MG63 (cell line): Measurements from ENCODE around the gene SGO2. TPM values are rescaled to one million over a fixed set of nuclear protein-coding genes. Genes with fewer than 3 reads are reported as not detected.

ENCODE experiments used
- DNase-seq: peaks from one replicate; pipeline ENCODE4 v3.0.0-alpha.2; 2020
- H3K27me3 ChIP-seq: fragments of 250-450 bp; sonication (Bioruptor Pico); 2 replicates; pipeline ENCODE4 v1.5.1; 2020; ENCODE audit warnings: mild to moderate bottlenecking, moderate library complexity
- H3K36me3 ChIP-seq: fragments of 250-450 bp; sonication (Bioruptor Pico); 2 replicates; pipeline ENCODE4 v1.5.1; 2020; ENCODE audit warnings: mild to moderate bottlenecking, moderate library complexity
- H3K4me3 ChIP-seq: fragments of 250-450 bp; sonication (Bioruptor Pico); 2 replicates; pipeline ENCODE4 v1.5.1; 2020; ENCODE audit warnings: mild to moderate bottlenecking, moderate library complexity
- H3K9me3 ChIP-seq: fragments of 250-450 bp; sonication (Bioruptor Pico); 2 replicates; pipeline ENCODE4 v1.5.1; 2020; ENCODE audit warnings: mild to moderate bottlenecking, moderate library complexity
- total RNA-seq: library from RNA; depleted of rRNA; stranded (reverse); fragments of >200 nt; shearing (Covaris generic); gene quantifications from 2 replicates; pipeline ENCODE4 v1.2.3, GENCODE V29; 2014; ENCODE audit warnings: low replicate concordance

The SGO2 gene
- total RNA-seq, 1 experiment from 2014 or later, result 6.3 TPM

DNA sequence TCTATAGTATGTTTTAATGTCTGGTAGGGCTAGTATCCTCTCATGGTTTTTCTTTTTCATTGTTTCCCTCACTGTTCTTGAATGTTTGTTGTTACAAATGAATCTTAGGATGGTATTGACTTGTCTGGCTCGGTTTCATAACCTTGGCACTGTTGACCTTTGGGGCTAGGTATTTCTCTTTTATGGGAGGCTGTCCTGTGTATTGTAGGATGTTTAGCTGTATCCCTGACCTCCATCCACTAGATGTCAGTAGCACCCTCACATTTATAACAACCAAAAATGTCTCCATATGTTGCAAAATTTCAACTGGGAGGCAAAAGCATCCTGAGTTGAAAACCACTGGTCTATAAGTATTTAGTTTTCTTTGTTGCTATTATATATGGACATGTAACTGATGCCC lies 52.8 kb downstream of the SGO2 start:
- H3K4me3 ChIP-seq, result no peak overlapping the region
- DNase-seq, result no peak
- peaks cover 8% of the 10 kb centered on the region for H3K36me3 ChIP-seq
- H3K9me3 ChIP-seq, result no peaks in the 10 kb centered on the region
- no peaks in the 10 kb centered on the region for H3K27me3 ChIP-seq

DNA sequence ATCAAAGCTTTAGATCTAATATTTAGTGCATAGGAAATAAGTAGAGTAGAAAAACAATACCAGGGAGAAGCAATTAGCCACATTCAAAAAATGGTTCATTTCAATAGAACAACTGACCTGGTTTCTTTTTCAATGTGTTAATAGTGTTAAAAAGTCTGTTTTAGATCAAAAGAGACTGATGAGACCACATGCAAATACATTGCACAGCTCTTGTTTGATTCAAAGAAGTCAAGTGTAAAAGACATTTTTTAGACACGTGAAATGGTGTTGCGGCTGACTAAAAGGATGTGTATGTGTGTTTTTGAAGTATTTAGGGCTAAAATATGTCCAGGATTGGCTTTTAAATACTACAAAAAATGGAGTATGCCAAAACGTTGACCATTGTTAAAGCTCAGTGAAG lies 58.6 kb downstream of the SGO2 start:
- DNase-seq, result no peak
- Histone ChIP-seq H3K9me3 (no peaks in the 10 kb centered on the region), H3K36me3 (0 out of 2 replicates have a peak, but pooled peaks cover 2% of the 10 kb centered on the region), H3K4me3 (no peak overlapping the region), H3K27me3 (no peaks in the 10 kb centered on the region)

DNA sequence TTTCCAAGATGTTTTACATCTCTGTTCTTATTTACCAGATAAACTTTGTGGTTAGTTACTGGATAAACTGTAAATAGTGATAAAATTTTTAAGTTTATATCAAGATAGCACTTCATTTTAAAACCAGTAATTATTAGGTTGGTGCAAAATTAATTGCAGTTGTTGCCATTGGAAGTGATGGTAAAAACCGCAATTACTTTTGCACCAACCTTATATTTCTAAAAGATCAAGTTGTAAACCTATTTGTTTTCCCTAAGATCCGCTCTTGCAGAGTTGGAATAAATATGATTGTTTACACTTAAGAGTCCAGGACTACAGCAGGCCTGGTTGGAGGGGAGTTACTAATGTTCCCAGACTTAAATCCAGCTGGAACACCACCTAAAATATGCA lies 59.3 kb downstream of the SGO2 start:
- Histone ChIP-seq H3K27me3 (no peaks in the 10 kb centered on the region), H3K4me3 (no peak overlapping the region), H3K36me3 (0 out of 2 replicates have a peak, but pooled peaks cover 2% of the 10 kb centered on the region), H3K9me3 (no peaks in the 10 kb centered on the region)
- DNase-seq, result no peak

DNA sequence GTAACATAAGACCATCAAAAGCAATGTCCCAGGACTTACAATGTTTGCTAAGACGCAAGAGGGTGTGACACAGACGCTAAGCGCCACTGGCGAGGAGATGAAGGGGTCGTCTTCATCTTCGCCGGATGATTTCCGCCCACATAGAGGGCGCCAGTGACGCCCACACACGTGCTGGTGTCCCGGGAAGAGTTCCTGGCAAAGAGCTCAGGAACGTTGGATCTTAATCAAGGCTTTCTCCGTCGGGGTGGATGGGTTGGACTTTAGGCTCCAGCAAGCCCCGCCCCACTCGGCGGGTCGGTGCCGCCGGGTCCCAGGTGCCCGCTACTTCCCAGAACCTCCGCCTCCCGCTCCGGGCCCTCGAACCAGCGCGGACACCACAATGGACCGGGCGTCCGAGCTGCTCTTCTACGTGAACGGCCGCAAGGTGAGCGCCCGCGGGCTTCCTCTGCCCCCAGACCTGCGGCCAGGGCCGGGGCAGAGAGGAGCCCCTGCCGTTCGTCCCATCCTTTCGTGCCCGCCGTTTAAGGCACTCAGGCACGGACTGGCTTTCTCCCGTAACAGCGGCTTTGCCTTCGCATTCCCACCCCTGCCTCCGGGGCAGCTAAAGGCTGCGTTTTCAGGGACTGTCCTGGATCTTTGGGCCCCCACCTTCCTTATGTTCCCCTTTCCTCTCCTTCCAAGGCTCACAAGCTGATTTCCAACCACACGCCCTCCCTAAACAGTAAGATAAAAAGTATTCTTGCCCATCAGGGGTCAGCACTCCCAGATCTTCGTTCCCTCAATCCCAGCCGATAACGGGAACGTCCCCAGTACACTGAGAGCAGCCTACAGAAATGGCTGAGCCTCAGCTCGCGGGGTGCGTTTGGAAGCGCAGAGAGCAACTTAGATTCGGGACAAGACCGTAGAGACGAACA lies 60.0 kb downstream of the SGO2 start, which contains the start of gene AOX1:
Gene AOX1 (plus strand): TSS at position 285 of the 914 bp plus-strand sequence. CDS start 95 bp downstream, at position 380.
- DNase-seq, result peak; percentile 23
- H3K36me3 ChIP-seq, result 0 out of 2 replicates have a peak, but pooled peaks cover 2% of the 10 kb centered on the region
- no peaks in the 10 kb centered on the region for H3K27me3 ChIP-seq
- no peak within 1 kb of the TSS for H3K4me3 ChIP-seq
- no peaks in the 10 kb centered on the region for H3K9me3 ChIP-seq

DNA sequence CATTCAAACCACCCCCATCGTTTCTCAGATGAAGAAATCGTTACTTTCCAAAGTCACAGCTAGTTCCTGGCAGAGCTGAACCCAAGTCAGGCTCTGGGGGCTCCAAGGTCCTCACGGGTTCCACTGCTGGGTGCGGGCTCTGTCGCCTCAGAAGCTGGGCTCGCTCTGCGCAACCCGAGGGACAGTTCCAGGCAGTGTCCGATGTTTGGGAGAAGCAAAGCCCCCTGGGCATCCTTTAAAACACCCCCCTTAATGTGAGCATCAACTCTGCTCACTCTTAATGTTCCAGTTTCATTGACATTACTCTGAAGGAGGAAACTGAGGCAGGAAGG lies 60.6 kb downstream of the SGO2 start:
- H3K9me3 ChIP-seq, result no peaks in the 10 kb centered on the region
- H3K36me3 ChIP-seq, result 0 out of 2 replicates have a peak, but pooled peaks cover 2% of the 10 kb centered on the region
- no peak overlapping the region for H3K4me3 ChIP-seq
- no peaks in the 10 kb centered on the region for H3K27me3 ChIP-seq
- no peak for DNase-seq

DNA sequence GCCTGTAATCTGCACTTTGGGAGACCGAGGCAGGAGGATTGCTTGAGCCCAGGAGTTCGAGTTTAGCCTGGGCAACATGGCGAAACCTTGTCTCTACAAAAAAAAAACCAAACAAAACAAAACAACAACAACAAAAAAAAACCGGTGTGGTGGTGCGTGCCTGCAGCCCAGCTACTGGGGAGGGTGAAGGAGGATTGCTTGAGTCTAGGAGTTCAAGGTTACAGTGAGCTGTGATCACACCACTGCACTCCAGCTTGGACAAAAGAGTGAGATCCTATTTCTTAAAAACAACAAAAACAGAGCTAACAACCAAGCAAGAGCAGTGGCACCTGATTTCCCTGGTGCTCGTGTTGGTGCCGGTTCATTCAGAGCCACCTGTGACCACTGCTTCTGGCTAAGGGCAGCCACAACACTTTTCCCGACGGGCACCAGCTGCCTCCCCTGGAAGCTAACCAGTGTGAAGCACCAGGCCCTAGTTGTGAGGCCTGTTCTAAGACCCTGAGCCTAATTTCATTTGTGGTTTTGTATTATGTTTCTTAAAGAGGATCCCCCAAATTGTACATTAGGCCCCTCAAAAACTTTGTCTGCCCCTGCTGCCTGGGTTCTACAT lies 61.1 kb downstream of the SGO2 start:
- H3K36me3 ChIP-seq, result 0 out of 2 replicates have a peak, but pooled peaks cover 2% of the 10 kb centered on the region
- no peak overlapping the region for H3K4me3 ChIP-seq
- H3K27me3 ChIP-seq, result no peaks in the 10 kb centered on the region
- DNase-seq, result no peak
- H3K9me3 ChIP-seq, result no peaks in the 10 kb centered on the region

DNA sequence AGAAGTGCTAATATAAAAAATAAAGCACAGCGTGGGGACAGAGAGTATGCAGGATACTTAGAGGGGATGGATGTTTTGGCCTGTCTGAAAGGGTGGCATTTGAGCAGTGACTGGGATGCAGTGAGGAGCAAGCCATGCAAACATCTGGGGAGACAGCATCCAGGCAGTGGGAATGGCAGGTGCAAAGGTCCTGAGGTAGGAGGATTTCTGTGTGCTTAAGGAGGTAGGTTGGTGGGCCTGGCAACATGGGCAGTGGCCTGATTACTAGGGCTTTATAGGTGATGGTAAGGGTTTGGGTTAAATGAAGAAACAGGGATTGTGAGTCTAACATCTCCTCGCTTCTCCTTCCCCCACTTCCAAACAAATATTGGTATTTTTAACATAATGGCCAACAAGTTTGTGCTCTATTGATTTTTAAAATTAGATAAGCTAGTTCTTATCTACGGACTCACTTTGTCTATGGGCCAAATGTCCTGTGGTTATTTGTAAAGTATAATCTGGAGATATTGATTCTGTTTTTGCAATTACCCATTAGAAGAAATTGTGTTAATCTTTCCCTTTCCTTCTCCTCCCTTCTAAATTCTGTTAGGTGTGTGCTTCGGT lies 62.2 kb downstream of the SGO2 start:
- DNase-seq, result no peak
- H3K36me3 ChIP-seq, result 0 out of 2 replicates have a peak, but pooled peaks cover 2% of the 10 kb centered on the region
- H3K4me3 ChIP-seq, result no peak overlapping the region
- H3K9me3 ChIP-seq, result no peaks in the 10 kb centered on the region
- no peaks in the 10 kb centered on the region for H3K27me3 ChIP-seq

DNA sequence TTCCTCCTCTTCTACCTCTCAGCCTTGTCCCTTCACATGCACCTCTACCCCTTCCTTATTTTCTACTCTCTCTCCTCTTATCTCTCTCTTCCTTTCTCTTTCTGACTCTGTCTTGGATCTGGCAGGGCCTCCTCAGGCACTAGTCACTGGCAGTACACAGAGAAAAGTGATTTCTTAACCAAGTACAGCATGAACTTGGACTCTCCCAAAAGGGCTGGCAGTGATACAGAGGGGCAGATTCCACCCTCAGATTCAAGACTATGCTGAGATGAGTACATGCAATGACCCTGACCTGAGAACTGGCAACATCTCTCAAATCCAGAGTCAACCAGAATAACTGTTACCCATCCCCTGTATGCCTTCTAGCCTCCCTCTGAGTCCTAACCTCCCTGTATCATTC lies 64.1 kb downstream of the SGO2 start:
- Histone ChIP-seq H3K36me3 (no peaks in the 10 kb centered on the region), H3K27me3 (no peaks in the 10 kb centered on the region), H3K4me3 (no peak overlapping the region), H3K9me3 (no peaks in the 10 kb centered on the region)
- DNase-seq, result peak; percentile 80

DNA sequence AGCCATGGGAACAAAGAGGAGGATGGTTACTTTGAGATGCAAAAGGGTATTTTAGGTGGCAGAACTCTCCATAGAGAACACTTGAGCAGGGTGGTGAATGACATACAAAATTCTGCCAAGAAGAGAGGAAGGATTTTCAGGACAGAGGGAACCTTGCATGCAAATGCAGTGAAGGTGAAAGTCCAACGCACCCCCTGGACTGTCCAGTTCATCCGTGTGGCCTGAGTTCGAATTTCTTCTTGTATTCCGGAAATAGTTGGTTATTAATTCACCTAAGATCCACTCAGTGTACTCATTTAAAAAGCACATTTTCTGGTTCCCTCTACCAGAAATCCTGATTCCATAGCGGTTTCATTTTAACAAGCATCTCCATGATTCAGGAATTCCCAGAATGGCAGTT lies 65.3 kb downstream of the SGO2 start:
- Histone ChIP-seq H3K4me3 (no peak overlapping the region), H3K27me3 (no peaks in the 10 kb centered on the region), H3K36me3 (no peaks in the 10 kb centered on the region), H3K9me3 (no peaks in the 10 kb centered on the region)
- DNase-seq, result no peak

DNA sequence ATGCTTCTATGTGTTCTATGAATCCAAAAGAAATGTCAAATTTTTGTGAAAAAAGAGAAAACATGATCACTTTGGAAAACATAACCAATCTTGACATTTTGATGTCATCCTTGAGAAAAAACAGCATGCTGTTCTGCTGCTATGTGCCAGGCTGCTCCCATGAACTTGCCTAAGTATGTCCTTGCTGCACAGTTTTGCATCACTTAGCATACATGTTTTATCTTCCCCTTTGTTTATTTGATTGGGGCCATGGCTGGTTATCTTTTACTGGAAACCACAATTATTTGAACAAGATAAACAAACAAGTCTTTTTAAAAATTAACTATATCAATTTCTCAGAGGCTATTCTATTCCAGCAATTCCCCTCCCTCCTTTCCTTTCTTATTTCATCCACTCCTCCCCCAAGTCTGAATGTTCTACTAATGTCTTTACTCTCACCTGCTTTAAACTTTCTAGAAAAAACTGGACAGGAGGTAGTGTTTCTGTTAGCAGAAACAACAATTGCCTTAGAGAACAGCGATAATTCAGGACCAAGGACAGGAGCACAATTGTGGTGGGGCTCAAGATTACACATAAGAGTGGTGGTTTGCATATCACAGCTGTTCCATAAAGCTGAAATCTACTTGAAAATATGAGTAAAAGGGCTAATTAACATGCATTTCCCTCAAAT lies 66.5 kb downstream of the SGO2 start:
- H3K36me3 ChIP-seq, result no peaks in the 10 kb centered on the region
- no peak for DNase-seq
- H3K27me3 ChIP-seq, result no peaks in the 10 kb centered on the region
- H3K4me3 ChIP-seq, result no peak overlapping the region
- H3K9me3 ChIP-seq, result no peaks in the 10 kb centered on the region

DNA sequence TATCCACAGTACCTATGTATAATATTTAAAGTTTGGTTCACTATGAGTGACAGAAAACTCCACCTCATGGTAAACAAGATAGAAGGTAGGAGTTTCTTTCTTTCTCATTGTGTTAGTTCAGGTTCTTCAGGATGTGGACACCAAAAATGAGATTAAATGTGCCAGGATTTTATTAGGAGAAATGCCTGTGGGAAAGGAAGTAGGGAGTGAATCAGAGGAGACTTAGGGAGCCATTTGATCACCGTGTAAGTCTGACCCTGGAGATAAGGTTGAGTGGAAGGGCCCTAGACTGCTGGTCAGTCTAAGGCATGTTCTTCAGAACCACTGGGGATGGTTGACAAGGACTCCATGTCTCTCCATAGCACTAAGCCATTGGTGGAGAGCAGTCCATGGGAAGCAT lies 67.9 kb downstream of the SGO2 start:
- Histone ChIP-seq H3K36me3 (no peaks in the 10 kb centered on the region), H3K4me3 (no peak overlapping the region), H3K9me3 (no peaks in the 10 kb centered on the region), H3K27me3 (no peaks in the 10 kb centered on the region)
- no peak for DNase-seq

DNA sequence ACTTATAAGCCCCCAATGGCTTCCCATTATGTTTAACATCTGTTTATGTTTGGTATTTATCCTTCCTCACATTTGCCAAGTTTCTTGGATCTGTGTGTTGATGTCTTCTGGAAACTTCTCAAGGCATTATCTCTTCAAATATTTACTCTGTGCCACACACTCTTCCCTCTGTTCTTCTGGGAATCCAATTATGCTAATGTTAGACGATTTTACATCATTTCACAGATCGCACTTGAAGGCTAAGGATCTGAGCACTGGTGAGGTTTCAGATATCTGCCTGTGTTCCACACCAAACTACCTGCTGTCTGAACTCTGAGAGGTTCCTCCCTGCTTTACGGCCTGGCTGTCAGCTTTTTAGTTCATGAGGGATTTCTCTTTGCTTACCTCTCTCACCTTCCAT lies 69.9 kb downstream of the SGO2 start:
- no peaks in the 10 kb centered on the region for H3K36me3 ChIP-seq
- H3K4me3 ChIP-seq, result no peak overlapping the region
- H3K27me3 ChIP-seq, result no peaks in the 10 kb centered on the region
- no peak for DNase-seq
- H3K9me3 ChIP-seq, result no peaks in the 10 kb centered on the region

DNA sequence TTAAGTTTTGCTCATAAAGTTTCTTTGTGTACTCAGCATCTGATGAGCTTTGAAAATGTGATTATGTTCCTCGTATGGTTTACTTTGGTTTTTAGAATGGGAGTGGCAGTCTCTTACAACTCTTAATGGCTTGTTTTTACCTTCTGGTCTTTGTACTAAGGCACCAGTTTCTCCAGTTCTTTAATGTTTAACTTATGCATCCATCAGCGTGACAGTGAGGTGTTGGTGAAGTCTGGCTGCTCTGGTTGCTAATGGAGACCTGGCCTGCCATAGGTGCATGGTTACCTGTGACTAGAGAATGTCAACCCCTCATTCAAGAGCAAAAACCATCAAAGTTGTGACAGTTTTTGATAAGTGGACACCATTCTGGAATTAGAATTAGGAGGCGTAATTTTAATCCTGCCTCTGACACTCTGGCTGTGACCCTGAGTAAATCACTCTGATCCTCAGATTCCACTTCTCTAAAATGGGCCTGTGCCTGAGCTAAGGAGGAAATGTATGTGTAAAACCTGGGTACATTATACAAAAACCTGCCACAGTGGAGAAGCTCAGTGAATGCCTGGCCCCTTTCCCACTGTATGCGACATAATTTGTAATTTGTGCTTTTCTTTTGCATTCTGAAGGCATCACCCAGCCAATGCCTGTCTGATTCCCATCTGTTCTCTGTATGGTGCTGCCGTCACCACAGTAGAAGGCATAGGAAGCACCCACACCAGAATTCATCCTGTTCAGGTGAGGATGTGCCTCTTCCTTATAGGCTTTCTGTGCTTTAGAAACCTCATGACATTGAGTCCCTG lies 71.0 kb downstream of the SGO2 start:
- no peak overlapping the region for H3K4me3 ChIP-seq
- no peaks in the 10 kb centered on the region for H3K27me3 ChIP-seq
- DNase-seq, result no peak
- no peaks in the 10 kb centered on the region for H3K36me3 ChIP-seq
- no peaks in the 10 kb centered on the region for H3K9me3 ChIP-seq

DNA sequence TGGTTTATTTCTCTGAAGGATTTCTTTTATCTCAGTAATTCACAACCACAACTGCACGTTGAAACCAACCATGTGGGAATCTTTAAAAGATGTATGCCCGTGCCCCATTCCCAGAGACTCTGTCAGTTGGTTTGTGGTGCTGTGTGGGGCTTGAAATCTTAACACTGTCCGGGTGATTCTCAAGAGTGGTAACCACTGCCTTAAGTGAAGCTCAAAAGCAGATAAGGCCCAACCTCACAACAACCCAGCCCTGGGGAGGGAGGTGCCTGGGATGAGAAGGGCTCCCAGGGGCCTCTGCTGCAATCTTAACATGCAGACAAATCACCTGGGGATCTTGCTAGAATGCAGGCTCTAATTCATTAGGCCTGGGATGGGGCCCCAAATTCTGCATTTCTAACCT lies 73.2 kb downstream of the SGO2 start:
- Histone ChIP-seq H3K27me3 (no peaks in the 10 kb centered on the region), H3K9me3 (no peaks in the 10 kb centered on the region), H3K4me3 (no peak overlapping the region), H3K36me3 (no peaks in the 10 kb centered on the region)
- DNase-seq, result no peak

DNA sequence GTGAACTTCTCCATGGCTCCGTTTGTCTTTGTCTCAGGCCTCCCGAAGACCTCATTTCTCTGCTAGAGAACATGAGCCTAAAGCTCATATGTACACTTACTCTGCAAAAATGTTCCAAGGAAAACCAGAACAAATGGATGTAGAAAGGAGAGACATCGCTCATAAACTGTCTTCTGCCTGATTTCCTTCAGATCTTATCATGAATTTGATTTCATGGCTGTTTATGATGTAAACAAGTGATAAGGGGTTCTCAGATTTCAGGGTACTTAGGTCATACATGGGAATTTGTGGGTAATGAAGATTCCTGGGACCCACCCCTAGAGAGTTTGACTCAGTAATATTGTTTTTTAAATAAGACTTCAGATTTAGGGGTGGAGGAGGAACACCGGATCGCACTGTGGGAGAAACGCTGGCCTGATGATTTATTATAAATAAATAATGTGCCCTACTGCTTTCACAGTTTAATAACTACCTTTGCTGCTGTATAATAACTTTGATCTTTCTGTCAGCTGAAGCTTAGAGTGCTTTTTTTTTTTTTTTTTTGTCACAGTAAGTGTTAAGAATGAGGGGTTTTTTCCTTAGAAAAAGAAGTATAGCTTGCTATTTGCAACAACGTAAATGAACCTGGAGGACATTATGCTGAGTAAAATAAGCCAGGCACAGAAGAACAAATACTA lies 74.7 kb downstream of the SGO2 start:
- no peaks in the 10 kb centered on the region for H3K36me3 ChIP-seq
- DNase-seq, result no peak
- H3K9me3 ChIP-seq, result no peaks in the 10 kb centered on the region
- H3K27me3 ChIP-seq, result no peaks in the 10 kb centered on the region
- H3K4me3 ChIP-seq, result no peak overlapping the region

DNA sequence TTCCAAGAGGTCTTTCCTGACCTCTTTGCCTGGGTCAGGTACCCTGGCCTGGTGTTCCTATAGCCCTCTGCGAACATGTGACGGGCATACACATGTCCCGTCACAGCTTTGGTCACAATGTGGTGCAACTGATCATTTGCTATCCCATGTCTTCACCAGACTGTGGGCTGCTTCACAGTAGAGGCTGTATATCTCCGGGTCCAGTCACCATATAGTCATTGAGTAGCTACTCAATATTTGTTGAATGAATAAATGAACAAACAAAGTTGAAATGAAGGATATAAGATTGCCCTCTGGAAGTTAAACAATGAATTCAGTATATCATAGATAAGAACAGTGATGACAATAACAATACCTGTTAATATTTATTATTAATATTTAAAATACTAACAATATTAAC lies 76.6 kb downstream of the SGO2 start:
- peaks cover under 1% of the 10 kb centered on the region; the same call in 1 of the 2 replicates for H3K9me3 ChIP-seq
- no peak for DNase-seq

More for the DNA sequence above, 76.6 kb downstream of the SGO2 start:
- Histone ChIP-seq H3K27me3 (no peaks in the 10 kb centered on the region), H3K4me3 (no peak overlapping the region), H3K36me3 (no peaks in the 10 kb centered on the region)
